IPS-NIHi7 (cell line): ENCODE results near the gene TNFRSF19.

Experiments
- DNase-seq: peaks from one replicate; pipeline ENCODE4 v3.0.0; 2012; ENCODE audit warnings: mixed read lengths; ENCODE audit errors: extremely low spot score

Gene TNFRSF19

GRCh38 chr13:23628250-23628649 lies 58.0 kb downstream of the TNFRSF19 start:
- no peak for DNase-seq

GRCh38 chr13:23628765-23629565 lies 58.8 kb downstream of the TNFRSF19 start:
- no peak for DNase-seq

GRCh38 chr13:23629566-23630272 lies 59.5 kb downstream of the TNFRSF19 start:
- DNase-seq, result no peak

GRCh38 chr13:23630349-23631093 lies 60.3 kb downstream of the TNFRSF19 start:
- DNase-seq, result no peak

- no peak for DNase-seq
These were observed 61.3 kb downstream of the TNFRSF19 start for GRCh38 chr13:23631311-23632047.

GRCh38 chr13:23632048-23632582 lies 61.9 kb downstream of the TNFRSF19 start:
- no peak for DNase-seq

GRCh38 chr13:23632741-23633140 lies 62.5 kb downstream of the TNFRSF19 start:
- DNase-seq, result no peak

GRCh38 chr13:23634897-23635296 lies 64.7 kb downstream of the TNFRSF19 start:
- no peak for DNase-seq

GRCh38 chr13:23636360-23636759 lies 66.1 kb downstream of the TNFRSF19 start:
- DNase-seq, result no peak

- peak; percentile 40 for DNase-seq
These were observed 67.6 kb downstream of the TNFRSF19 start for GRCh38 chr13:23637829-23638228.

- DNase-seq, result no peak
These were observed 69.5 kb downstream of the TNFRSF19 start for GRCh38 chr13:23639674-23640073.

GRCh38 chr13:23642110-23642509 lies 71.9 kb downstream of the TNFRSF19 start:
- no peak for DNase-seq

GRCh38 chr13:23643338-23644125 lies 73.3 kb downstream of the TNFRSF19 start:
- no peak for DNase-seq

- DNase-seq, result no peak
These were observed 73.9 kb downstream of the TNFRSF19 start for GRCh38 chr13:23644126-23644419.

GRCh38 chr13:23644527-23645138 lies 74.4 kb downstream of the TNFRSF19 start:
- DNase-seq, result no peak

- DNase-seq, result no peak
These were observed 75.6 kb downstream of the TNFRSF19 start for GRCh38 chr13:23645851-23646250.

GRCh38 chr13:23651439-23651838 lies 81.2 kb downstream of the TNFRSF19 start:
- DNase-seq, result no peak

- no peak for DNase-seq
These were observed 81.7 kb downstream of the TNFRSF19 start for GRCh38 chr13:23651887-23652286.

GRCh38 chr13:23652909-23653726 lies 82.9 kb downstream of the TNFRSF19 start:
- DNase-seq, result no peak
